GM21381 (cell line): Measurements from ENCODE around the gene IFRD1.
"Not testable (repeated sequence)": the region's sequence is repeated elsewhere in the genome, so short reads cannot be mapped to it uniquely, and the experiment has no call there.

Experiments
- ATAC-seq: cut with Tn5 transposase; IDR thresholded peaks from one replicate; pipeline ENCODE4 v1.9.1; 2021; ENCODE audit warnings: mild to moderate bottlenecking, moderate library complexity; ENCODE audit not compliant: unreplicated experiment

Gene IFRD1

GRCh38 chr7:112511451-112512202 lies 61.4 kb downstream of the IFRD1 start:
- ATAC-seq = no peak

- no peak for ATAC-seq
Measured at GRCh38 chr7:112512451-112513210, 62.4 kb downstream of the IFRD1 start.

GRCh38 chr7:112515989-112516388 lies 65.7 kb downstream of the IFRD1 start:
- ATAC-seq = no peak

- not testable (repeated sequence) for ATAC-seq
Measured at GRCh38 chr7:112516418-112516817, 66.2 kb downstream of the IFRD1 start.

GRCh38 chr7:112517487-112517886 lies 67.2 kb downstream of the IFRD1 start:
- no peak for ATAC-seq

GRCh38 chr7:112520787-112521186 lies 70.5 kb downstream of the IFRD1 start:
- ATAC-seq = no peak

GRCh38 chr7:112521942-112522341 lies 71.7 kb downstream of the IFRD1 start:
- no peak for ATAC-seq

- ATAC-seq = no peak
Measured at GRCh38 chr7:112523871-112524270, 73.6 kb downstream of the IFRD1 start.
